Keratinocyte (primary cell): ENCODE data around the gene LRP1B. TPM values are rescaled to one million over a fixed set of nuclear protein-coding genes. Genes with fewer than 3 reads are reported as not detected.

Experiments used
- DNase-seq: peaks from one replicate; pipeline ENCODE4 v3.0.0-alpha.2; 2011; ENCODE audit warnings: low read depth, missing footprints, low spot score
- FAIRE-seq: peaks from 2 replicates; lab custom pipeline; 2011; peaks lifted over from hg19 to GRCh38; lab: Jason Lieb, UNC
- H2AFZ ChIP-seq: 2 replicates; pipeline ENCODE4 v1.6.0; 2012; ENCODE audit warnings: low read length, control low read depth, inconsistent platforms; ENCODE audit not compliant: control insufficient read depth
- H3K27ac ChIP-seq: 2 replicates; pipeline ENCODE4 v1.5.1; 2011; ENCODE audit warnings: low read length; ENCODE audit not compliant: control insufficient read depth, insufficient read depth
- H3K27me3 ChIP-seq: 3 replicates; pipeline ENCODE4 v1.6.0; 2011; ENCODE audit warnings: low read length; ENCODE audit not compliant: control insufficient read depth, insufficient read depth; ENCODE audit errors: extremely low read depth
- H3K36me3 ChIP-seq, 2 experiments: 2 replicates in 1 of 2; 3 replicates in 1 of 2; pipeline ENCODE4 v1.5.1; 2011; ENCODE audit warnings: low read length in 2 of 2, mild to moderate bottlenecking in 1 of 2; ENCODE audit not compliant: control insufficient read depth in 2 of 2, insufficient read depth in 2 of 2; ENCODE audit errors: extremely low read depth in 1 of 2
- H3K4me1 ChIP-seq: 3 replicates; pipeline ENCODE4 v1.5.1; 2011; ENCODE audit warnings: low read length; ENCODE audit not compliant: control insufficient read depth, insufficient read depth; ENCODE audit errors: extremely low read depth
- H3K4me2 ChIP-seq: 3 replicates; pipeline ENCODE4 v1.6.0; 2011; ENCODE audit warnings: low read depth, low read length; ENCODE audit not compliant: control insufficient read depth, insufficient read depth; ENCODE audit errors: extremely low read depth
- H3K4me3 ChIP-seq, 3 experiments: fragments of 200-600 bp in 1 of 3; sonication (generic) in 1 of 3; 2 replicates in 2 of 3; 3 replicates in 1 of 3; pipeline ENCODE4 v1.5.1; 2011 to 2016; ENCODE audit warnings: low read length in 3 of 3, mild to moderate bottlenecking in 3 of 3, control low read depth in 2 of 3, inconsistent platforms in 1 of 3, low read depth in 1 of 3, mixed read lengths in 1 of 3, mixed run types in 1 of 3, moderate library complexity in 1 of 3; ENCODE audit not compliant: control insufficient read depth in 2 of 3, insufficient read depth in 2 of 3; ENCODE audit errors: extremely low read depth in 1 of 3
- H3K79me2 ChIP-seq: 2 replicates; pipeline ENCODE4 v1.6.0; 2012; ENCODE audit warnings: low read length; ENCODE audit not compliant: control insufficient read depth, insufficient read depth
- H3K9ac ChIP-seq: 3 replicates; pipeline ENCODE4 v1.6.0; 2011; ENCODE audit warnings: low read length; ENCODE audit not compliant: control insufficient read depth, insufficient read depth; ENCODE audit errors: extremely low read depth
- H3K9me1 ChIP-seq: 3 replicates; pipeline ENCODE4 v1.6.0; 2011; ENCODE audit warnings: low read length; ENCODE audit not compliant: control insufficient read depth, insufficient read depth; ENCODE audit errors: extremely low read depth
- H3K9me3 ChIP-seq: 2 replicates; pipeline ENCODE4 v1.5.1; 2012; ENCODE audit warnings: low read depth, low read length; ENCODE audit not compliant: control insufficient read depth
- H4K20me1 ChIP-seq: 3 replicates; pipeline ENCODE4 v1.6.0; 2011; ENCODE audit warnings: low read length; ENCODE audit not compliant: control insufficient read depth, insufficient read depth; ENCODE audit errors: extremely low read depth
- EZH2 ChIP-seq: IDR thresholded peaks from one replicate; pipeline ENCODE4 v1.6.1; 2012; ENCODE audit warnings: inconsistent platforms, mild to moderate bottlenecking, low read length, moderate library complexity
- dilution Hi-C: fragments of 300-500 bp; cut with MboI; formaldehyde crosslinking; loops from one replicate; pipeline ENCODE4 v1.7.0; 2020; ENCODE audit warnings: low sequenced_read_pairs; ENCODE audit not compliant: extremely low pct_ligation_motif_present
- polyA plus RNA-seq, 5 experiments: library from polyadenylated mRNA; depleted of rRNA in 3 of 5; stranded (reverse) in 3 of 5; stranded (forward) in 1 of 5; unstranded in 1 of 5; fragments of >200 nt; gene quantifications; 1 replicate in 1 of 5; 2 replicates in 3 of 5; 3 replicates in 1 of 5; pipeline versions ENCODE4 v1.2.1 to v1.2.3, GENCODE V29; 2011 to 2012; ENCODE audit warnings: missing spikeins in 2 of 5, low read depth in 1 of 5, low replicate concordance in 1 of 5
- TF ChIP-seq, protein P1 (sequence below), 3 experiments: IDR thresholded peaks in 1 of 3; conservative IDR thresholded peaks in 1 of 3; optimal IDR thresholded peaks in 1 of 3; 2 replicates in 2 of 3; 3 replicates in 1 of 3; pipeline versions ENCODE3 to v1.5.1; 2011; ENCODE audit warnings: low read length in 3 of 3, mild to moderate bottlenecking in 3 of 3, moderate library complexity in 2 of 3, control low read depth in 1 of 3, inconsistent platforms in 1 of 3; ENCODE audit not compliant: insufficient read depth in 2 of 3; ENCODE audit errors: extremely low read depth in 1 of 3

LRP1B gene
- polyA plus RNA-seq, 1 donor (not counting 4 experiments of a cell fraction or from before 2014, with no cell fraction given): not detected

DNA sequence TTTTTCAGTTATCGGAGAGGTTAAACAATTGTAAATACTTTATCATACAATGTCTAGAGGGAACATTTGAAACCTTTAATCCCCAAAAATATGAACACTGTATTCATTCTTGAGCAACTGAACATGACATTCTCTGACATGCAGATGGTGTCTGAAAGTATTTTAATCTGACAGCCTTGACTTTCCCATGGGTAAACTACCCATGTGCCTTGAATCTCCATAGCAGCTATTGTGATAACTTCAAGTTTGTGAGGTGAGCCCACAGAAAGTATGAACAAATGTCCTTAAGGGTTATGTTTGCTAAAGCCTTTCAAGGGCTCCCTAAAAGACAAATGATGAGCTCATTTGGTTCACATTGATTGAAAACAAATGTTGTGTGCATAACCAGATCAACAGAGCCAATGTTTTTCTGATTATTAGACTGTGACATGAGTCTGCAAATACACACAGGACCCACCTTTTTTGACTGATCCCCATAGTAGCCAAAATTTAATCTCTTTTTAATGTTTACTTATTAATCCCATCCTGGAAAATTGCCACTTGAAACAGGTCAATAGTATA is 1326.0 kb downstream of the LRP1B start:
- no peaks in the 10 kb centered on the region for H3K9me3 ChIP-seq
- no peak overlapping the region for H3K4me2 ChIP-seq
- no peak overlapping the region for H2AFZ ChIP-seq
- no peaks in the 10 kb centered on the region for H3K9me1 ChIP-seq
- no peak overlapping the region for H3K27ac ChIP-seq
- no peak overlapping the region for H3K4me3 ChIP-seq
- no peaks in the 10 kb centered on the region for H3K4me1 ChIP-seq
- H4K20me1 ChIP-seq: no peaks in the 10 kb centered on the region
- H3K79me2 ChIP-seq: no peaks in the 10 kb centered on the region
- FAIRE-seq (no peak), DNase-seq (no peak)
- H3K27me3 ChIP-seq: no peaks in the 10 kb centered on the region
- no peak overlapping the region for H3K9ac ChIP-seq
- H3K36me3 ChIP-seq: no peaks in the 10 kb centered on the region
- dilution Hi-C loops: no loop called here
- no peak for TF ChIP-seq EZH2
- TF ChIP-seq, protein P1, sequence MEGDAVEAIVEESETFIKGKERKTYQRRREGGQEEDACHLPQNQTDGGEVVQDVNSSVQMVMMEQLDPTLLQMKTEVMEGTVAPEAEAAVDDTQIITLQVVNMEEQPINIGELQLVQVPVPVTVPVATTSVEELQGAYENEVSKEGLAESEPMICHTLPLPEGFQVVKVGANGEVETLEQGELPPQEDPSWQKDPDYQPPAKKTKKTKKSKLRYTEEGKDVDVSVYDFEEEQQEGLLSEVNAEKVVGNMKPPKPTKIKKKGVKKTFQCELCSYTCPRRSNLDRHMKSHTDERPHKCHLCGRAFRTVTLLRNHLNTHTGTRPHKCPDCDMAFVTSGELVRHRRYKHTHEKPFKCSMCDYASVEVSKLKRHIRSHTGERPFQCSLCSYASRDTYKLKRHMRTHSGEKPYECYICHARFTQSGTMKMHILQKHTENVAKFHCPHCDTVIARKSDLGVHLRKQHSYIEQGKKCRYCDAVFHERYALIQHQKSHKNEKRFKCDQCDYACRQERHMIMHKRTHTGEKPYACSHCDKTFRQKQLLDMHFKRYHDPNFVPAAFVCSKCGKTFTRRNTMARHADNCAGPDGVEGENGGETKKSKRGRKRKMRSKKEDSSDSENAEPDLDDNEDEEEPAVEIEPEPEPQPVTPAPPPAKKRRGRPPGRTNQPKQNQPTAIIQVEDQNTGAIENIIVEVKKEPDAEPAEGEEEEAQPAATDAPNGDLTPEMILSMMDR (optimal IDR thresholded peaks at IDR 0.05 in 1 of 3, IDR thresholded peaks at IDR 0.05 in 1 of 3, conservative IDR thresholded peaks at IDR 0.05 in 1 of 3; ENCODE audit: extremely low read depth in 1 of 3, insufficient read depth in 2 of 3, low read length in 3 of 3): no peak

DNA sequence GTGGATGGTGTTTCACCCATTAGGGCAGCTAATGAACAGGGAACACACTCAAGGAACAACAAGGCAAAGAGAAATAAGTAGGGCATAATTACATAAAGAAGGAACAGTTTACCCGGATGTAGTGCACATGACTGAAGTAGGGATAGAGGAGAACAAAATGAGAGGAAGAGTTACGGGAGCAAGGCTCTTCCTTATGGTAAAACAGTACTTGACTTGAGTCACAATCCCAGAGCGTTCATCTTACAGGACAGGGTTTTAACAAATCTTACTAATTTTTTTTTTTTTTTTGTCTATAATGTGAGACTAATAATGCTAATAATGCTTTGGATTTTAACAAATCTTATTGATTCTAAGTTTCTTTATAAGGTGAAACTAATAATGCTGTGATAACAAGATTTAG is 1329.5 kb downstream of the LRP1B start:
- FAIRE-seq (no peak), DNase-seq (no peak)
- Histone ChIP-seq H3K27me3 (no peaks in the 10 kb centered on the region), H3K4me1 (no peaks in the 10 kb centered on the region), H3K9me1 (no peaks in the 10 kb centered on the region), H3K4me2 (no peak overlapping the region), H3K27ac (no peak overlapping the region), H3K4me3 (no peak overlapping the region), H3K9ac (no peak overlapping the region), H2AFZ (no peak overlapping the region), H3K36me3 (no peaks in the 10 kb centered on the region), H4K20me1 (no peaks in the 10 kb centered on the region), H3K79me2 (no peaks in the 10 kb centered on the region), H3K9me3 (no peaks in the 10 kb centered on the region)
- no peak for TF ChIP-seq EZH2
- TF ChIP-seq, protein P1 (optimal IDR thresholded peaks at IDR 0.05 in 1 of 3, IDR thresholded peaks at IDR 0.05 in 1 of 3, conservative IDR thresholded peaks at IDR 0.05 in 1 of 3; ENCODE audit: extremely low read depth in 1 of 3, insufficient read depth in 2 of 3, low read length in 3 of 3): no peak
- dilution Hi-C loops: no loop called here
